ENCODE measurements around the gene ZNF574.

The ZNF574 gene

GRCh38 chr19:42054205-42054604, 21.8 kb upstream of the ZNF574 start:
- no peak for DNase-seq (ENCODE audit: low read depth in 3 of 3)

- no peak for DNase-seq (ENCODE audit: low read depth in 3 of 3)
These were observed 18.1 kb upstream of the ZNF574 start for GRCh38 chr19:42057846-42058245.

GRCh38 chr19:42059196-42059595, 16.8 kb upstream of the ZNF574 start:
- no peak for DNase-seq (ENCODE audit: low read depth in 3 of 3)

- no peak for DNase-seq (ENCODE audit: low read depth in 3 of 3)
These were observed 15.8 kb upstream of the ZNF574 start for GRCh38 chr19:42060117-42060516.

- no peak for DNase-seq (ENCODE audit: low read depth in 3 of 3)
These were observed 13.6 kb upstream of the ZNF574 start for GRCh38 chr19:42062381-42062780.

- DNase-seq (ENCODE audit: low read depth in 3 of 3): no peak
These were observed 11.5 kb upstream of the ZNF574 start for GRCh38 chr19:42064432-42064831.

- DNase-seq (ENCODE audit: low read depth in 3 of 3): no peak
These were observed 10.9 kb upstream of the ZNF574 start for GRCh38 chr19:42065051-42065450.

DNA sequence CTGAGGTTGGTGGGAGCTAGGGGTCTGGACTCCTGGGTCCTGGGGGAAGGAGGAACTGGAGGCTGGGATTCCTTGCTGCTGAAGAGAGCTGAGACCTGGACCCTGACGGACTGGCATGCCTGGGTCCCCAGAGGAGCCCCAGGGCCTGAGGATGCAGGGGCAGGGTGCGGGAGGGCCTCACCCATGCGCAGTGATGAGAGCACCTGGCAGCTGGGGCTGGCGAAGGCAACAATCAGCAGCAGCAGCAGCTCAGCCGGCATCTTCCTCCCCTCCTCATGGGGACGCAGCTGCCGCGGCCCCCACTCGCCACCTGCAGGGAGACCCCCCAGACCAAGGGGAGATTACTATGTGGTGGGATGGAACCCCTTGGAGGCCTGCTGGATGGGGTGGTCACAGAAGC, 10.5 kb upstream of the ZNF574 start:
- no peak for DNase-seq (ENCODE audit: low read depth in 3 of 3)

DNA sequence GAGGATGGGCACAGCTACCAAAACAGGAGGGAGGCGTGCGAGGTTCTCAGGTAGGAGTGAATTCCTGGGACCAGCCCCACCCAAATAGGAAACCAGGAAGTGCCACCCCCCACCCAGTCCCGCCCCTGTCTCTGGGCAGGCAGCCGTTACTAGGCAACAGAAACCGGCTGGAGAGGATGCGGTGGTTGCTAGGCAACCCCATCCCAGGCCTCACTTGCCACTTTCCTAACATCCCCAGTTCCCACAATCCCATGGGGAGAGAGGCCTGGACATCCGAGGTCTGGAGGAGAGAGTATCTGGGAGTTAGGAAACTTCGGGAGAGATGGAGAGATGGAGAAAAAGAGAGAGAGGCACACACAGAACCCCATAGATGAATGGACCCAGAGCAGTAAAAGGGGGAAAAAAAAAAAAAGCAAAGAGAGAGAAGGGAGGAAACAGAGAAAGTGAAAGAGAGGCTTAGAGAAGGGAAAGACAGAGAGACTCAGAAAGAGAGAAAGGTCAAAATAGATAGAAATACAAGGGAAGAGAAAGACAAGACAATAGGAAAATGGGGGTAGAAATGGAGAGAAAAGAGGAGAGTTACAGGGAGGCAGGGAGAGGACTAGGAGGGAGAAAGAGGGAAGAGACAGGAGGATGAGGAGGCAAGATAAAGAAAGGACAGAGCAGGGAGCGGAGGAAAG, 9.8 kb upstream of the ZNF574 start:
- no peak for DNase-seq (ENCODE audit: low read depth in 3 of 3)

- DNase-seq (ENCODE audit: low read depth in 3 of 3): no peak
These were observed 8.6 kb upstream of the ZNF574 start for GRCh38 chr19:42067315-42067888.

DNA sequence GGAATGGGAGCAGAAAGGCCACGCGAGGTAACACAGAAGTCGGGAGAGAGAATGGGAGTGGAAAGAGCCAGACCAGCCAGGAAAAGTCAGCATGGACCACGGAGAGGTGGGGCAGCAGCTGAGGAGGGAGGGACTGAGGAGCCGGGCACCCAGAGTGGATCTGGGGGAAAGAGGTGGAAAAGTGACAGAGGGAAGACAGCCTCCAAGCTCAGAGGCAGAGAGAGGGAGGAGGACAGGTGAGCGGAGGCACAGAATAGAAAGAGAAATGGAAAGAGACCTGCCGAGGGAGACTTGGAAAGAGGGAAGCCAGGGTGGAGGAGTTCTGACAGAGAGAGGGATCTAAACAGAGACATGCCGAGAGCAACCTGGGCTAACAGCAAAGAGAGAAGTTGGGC, 7.6 kb upstream of the ZNF574 start:
- DNase-seq (ENCODE audit: low read depth in 3 of 3): no peak

- no peak for DNase-seq (ENCODE audit: low read depth in 3 of 3)
These were observed 7.0 kb upstream of the ZNF574 start for GRCh38 chr19:42068756-42069571.

DNA sequence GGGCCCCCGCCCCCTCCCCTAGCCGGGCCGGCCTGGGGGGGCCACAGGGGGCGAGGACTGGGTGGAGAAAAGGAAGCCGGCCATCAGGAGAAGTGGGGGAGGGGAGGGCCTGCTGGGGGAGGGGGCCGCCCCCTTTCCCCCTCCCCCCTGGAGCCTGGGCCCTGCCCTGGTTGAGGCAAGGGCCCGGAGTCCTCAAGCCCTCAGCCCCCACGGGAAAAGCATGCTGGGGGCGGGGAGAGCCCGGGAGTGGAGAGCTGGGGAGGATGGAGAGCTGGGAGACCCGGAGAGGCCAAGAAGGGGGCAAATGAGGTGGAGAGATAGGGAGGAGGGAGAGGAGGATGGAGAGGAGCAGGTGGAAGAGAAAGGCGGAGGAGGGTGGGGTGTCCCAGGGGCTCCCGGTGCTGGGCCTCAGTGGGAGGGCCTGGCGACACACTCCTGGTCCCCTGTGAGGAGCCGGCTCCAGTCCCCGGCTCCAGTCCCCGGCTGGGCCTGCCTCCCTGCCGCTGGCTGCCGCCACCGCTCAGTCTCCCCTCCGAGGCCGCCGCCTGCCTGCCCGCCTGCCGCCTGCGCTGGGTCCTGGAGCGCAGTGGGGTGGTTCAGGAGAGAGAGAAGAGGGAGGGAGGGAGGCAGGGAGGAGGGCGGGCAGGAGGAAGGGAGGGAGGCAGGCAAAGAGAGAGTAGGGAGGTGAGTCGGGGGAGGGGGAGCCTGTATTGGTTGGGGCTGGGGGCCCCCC, 6.2 kb upstream of the ZNF574 start, which contains the start of gene GRIK5:
GRIK5 (minus strand) TSS at position 588 of the 733 bp plus-strand sequence. CDS start 4,436 bp downstream, outside the sequence.
- DNase-seq (ENCODE audit: low read depth in 3 of 3): no peak

DNA sequence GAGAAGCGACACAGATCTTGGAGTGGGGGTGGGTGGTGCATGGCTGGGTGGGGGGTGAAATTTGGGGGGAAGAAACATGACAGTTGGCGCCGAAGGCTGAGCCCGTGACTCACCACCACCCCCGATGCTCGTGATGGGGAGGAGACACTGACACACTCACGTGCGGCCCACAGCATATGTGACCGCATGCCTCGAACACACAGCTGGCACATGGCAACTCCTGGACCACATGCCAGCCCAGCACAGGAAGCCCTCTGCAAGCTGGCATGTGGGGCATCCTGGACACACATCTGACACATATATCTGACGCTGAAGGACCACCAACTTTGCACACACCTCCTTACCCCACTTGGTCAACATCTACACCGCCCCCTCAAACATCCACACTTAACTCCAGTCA, 4.7 kb upstream of the ZNF574 start:
- no peak for DNase-seq (ENCODE audit: low read depth in 3 of 3)

DNA sequence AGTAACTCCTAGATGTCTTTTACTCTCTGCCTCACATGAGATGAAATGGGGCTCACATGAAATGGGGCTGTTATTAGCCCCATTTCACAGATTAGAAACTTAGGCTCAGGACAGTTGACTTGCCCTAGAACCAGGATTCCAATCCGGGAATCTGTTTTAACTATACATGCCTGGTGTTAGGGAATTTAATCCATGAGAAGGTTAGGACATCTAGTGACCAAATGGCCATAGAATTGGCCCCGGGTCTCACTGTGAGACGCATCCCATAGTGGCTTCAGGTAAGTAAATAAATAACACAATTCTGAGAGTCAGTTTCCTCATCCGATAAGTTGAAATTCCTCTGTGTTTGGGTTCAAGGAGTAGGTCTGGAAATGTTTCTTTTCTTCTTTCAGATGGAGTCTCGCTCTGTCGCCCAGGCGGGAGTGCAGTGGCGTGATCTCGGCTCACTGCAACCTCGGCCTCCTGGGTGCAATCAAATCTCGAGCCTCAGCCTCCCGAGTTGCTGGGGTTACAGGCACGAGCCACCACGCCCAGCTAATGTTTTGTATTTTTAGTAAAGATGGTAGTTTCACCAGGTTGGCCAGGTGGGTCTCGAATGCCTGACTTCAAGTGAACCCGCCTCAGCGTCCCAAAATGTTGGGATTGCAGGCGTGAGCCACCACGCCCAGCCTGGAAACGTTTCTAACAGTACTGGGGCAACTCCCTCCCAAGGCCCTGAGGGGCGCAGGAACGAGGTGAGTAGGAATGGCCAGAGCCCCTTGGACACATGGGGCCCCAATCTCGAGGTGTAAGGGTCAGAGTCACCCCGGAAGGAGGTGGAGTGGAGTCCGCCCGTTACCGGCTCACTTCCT, 1.2 kb upstream of the ZNF574 start:
- DNase-seq (ENCODE audit: low read depth in 3 of 3): no peak

GRCh38 chr19:42075364-42075615, 676 bp upstream of the ZNF574 start:
- no peak for DNase-seq (ENCODE audit: low read depth in 3 of 3)

DNA sequence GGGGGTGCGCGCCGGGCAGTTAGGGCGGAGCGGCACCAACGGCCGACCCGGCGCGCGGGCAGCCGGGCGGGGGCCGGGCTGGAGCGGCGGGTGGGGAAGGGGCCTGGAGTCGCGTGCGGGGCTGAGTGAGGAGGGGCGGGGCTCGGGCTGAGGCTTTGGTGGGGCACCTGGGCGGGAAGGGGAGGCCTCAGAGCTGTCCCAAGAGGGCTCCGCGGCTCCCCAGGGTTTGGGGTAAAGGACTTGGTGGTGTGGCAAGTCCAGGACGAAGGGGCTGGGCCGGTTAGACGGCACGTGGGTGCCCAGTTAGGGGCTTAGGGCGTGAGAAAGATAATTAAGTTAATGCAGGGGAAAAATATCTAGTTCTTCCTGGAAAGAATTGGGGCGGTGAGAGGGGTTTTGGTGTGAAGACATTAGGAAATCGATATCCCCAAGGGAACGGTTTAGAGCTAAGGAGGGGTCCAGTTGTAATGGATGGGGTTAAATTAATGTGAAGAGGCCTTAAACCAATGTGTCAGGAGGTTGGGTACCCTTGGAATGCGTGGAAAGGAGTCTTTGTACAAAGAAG, 496 bp downstream of the ZNF574 start:
- peak in 2 of 3 experiments; percentile 20 to 42 for DNase-seq (ENCODE audit: low read depth in 3 of 3)

- no peak for DNase-seq (ENCODE audit: low read depth in 3 of 3)
These were observed 2.1 kb downstream of the ZNF574 start for GRCh38 chr19:42078058-42078457.

- DNase-seq (ENCODE audit: low read depth in 3 of 3): no peak
These were observed 2.7 kb downstream of the ZNF574 start for GRCh38 chr19:42078538-42079275.

GRCh38 chr19:42079276-42079669, 3.3 kb downstream of the ZNF574 start:
- DNase-seq (ENCODE audit: low read depth in 3 of 3): no peak

Measured in stimulated activated CD4-positive, alpha-beta T cell treated with anti-CD3 and anti-CD28 coated beads, TNF-alpha, amount 100 ng/mL, for 24 hours (primary cell).